G401.6 (cell line): ENCODE data around the gene ARHGEF9.

ENCODE experiments used
- FAIRE-seq: peaks from 2 replicates; lab custom pipeline; 2012; peaks lifted over from hg19 to GRCh38; lab: Jason Lieb, UNC

The ARHGEF9 gene

GRCh38 chrX:63746278-63746677, 38.7 kb downstream of the ARHGEF9 start:
- FAIRE-seq = no peak

- FAIRE-seq = no peak
These were observed 40.1 kb downstream of the ARHGEF9 start for GRCh38 chrX:63744850-63745394.

GRCh38 chrX:63743596-63743995, 41.4 kb downstream of the ARHGEF9 start:
- no peak for FAIRE-seq

GRCh38 chrX:63740382-63740781, 44.6 kb downstream of the ARHGEF9 start:
- FAIRE-seq = no peak

- FAIRE-seq = no peak
These were observed 45.1 kb downstream of the ARHGEF9 start for GRCh38 chrX:63739885-63740284.

- no peak for FAIRE-seq
These were observed 46.3 kb downstream of the ARHGEF9 start for GRCh38 chrX:63738696-63739095.

GRCh38 chrX:63737131-63737921, 47.7 kb downstream of the ARHGEF9 start:
- FAIRE-seq = no peak

- FAIRE-seq = no peak
These were observed 49.1 kb downstream of the ARHGEF9 start for GRCh38 chrX:63735882-63736281.

GRCh38 chrX:63720293-63720692, 64.7 kb downstream of the ARHGEF9 start:
- FAIRE-seq = no peak

GRCh38 chrX:63719633-63720032, 65.4 kb downstream of the ARHGEF9 start:
- no peak for FAIRE-seq

GRCh38 chrX:63718010-63718694, 66.9 kb downstream of the ARHGEF9 start:
- FAIRE-seq = no peak

- FAIRE-seq = no peak
These were observed 71.5 kb downstream of the ARHGEF9 start for GRCh38 chrX:63713526-63713925.

- FAIRE-seq = no peak
These were observed 76.2 kb downstream of the ARHGEF9 start for GRCh38 chrX:63708801-63709200.

- FAIRE-seq = no peak
These were observed 82.5 kb downstream of the ARHGEF9 start for GRCh38 chrX:63702556-63702955.

- peak; percentile 89 for FAIRE-seq
These were observed 97.9 kb downstream of the ARHGEF9 start for GRCh38 chrX:63686878-63687714.

- no peak for FAIRE-seq
These were observed 104.6 kb downstream of the ARHGEF9 start for GRCh38 chrX:63680423-63680822.

- peak; percentile 31 for FAIRE-seq
These were observed 105.6 kb downstream of the ARHGEF9 start for GRCh38 chrX:63679432-63679831.

- no peak for FAIRE-seq
These were observed 109.3 kb downstream of the ARHGEF9 start for GRCh38 chrX:63675716-63676115.

GRCh38 chrX:63673896-63674295, 111.1 kb downstream of the ARHGEF9 start:
- no peak for FAIRE-seq

GRCh38 chrX:63664741-63665140, 120.3 kb downstream of the ARHGEF9 start:
- no peak for FAIRE-seq

GRCh38 chrX:63664083-63664482, 120.9 kb downstream of the ARHGEF9 start:
- FAIRE-seq = no peak

GRCh38 chrX:63661676-63662075, 123.3 kb downstream of the ARHGEF9 start:
- FAIRE-seq = no peak

- FAIRE-seq = no peak
These were observed 126.1 kb downstream of the ARHGEF9 start for GRCh38 chrX:63658920-63659319.
